Right ventricle myocardium inferior (tissue), 1 donor: ENCODE measurements around the gene CARMIL1. TPM values are rescaled to one million over a fixed set of nuclear protein-coding genes. Genes with fewer than 3 reads are reported as not detected.

Source experiments
- ATAC-seq: fragments of 200-7000 bp; cut with Tn5 transposase; one replicate; pipeline ENCODE4 v1.9.1; 2020; ENCODE audit warnings: mild to moderate bottlenecking, moderate library complexity
- DNase-seq: peaks from one replicate; pipeline ENCODE4 v3.0.0; 2021; ENCODE audit errors: missing footprints
- intact Hi-C: fragments of 100-400 bp; cut with DNase I; formaldehyde crosslinking; loops from one replicate; pipeline ENCODE4 v1.11.0; 2022
- total RNA-seq: library from RNA; stranded (reverse); fragmentation: NEBNext Ultra II Directional; extraction: Animal tissue kit (Norgen Biotek cat#: 25700); gene quantifications from one replicate; pipeline ENCODE4 v1.2.1, GENCODE V29; 2021
- donor health status: DM: no; HTN: yes; CAD: no; lungs with severe emphysema.

The CARMIL1 gene
- total RNA-seq, 1 donor from 2014 or later, result 5.4 TPM

DNA sequence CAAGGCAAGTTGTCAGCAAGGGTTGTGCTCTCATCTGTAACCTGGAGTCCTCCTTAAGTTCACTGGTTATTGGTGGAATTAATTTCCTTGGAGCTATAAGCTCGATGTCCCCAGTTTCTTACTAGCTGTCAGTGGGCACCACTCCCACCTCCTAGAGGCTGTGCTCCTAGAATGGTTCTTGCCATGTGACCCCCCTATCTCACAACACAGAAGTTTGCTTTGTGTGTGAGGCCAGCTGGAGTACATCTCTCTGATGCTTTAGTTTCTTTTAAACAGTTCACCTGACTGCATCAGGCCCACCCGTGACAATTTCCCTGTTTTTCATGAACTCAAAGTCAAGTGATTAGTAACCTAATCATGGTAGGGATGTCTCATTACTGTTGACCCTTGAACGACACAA, 193.7 kb downstream of the CARMIL1 start:
- intact Hi-C loops, result no loop called here
- DNase-seq, result no peak
- no peak for ATAC-seq

DNA sequence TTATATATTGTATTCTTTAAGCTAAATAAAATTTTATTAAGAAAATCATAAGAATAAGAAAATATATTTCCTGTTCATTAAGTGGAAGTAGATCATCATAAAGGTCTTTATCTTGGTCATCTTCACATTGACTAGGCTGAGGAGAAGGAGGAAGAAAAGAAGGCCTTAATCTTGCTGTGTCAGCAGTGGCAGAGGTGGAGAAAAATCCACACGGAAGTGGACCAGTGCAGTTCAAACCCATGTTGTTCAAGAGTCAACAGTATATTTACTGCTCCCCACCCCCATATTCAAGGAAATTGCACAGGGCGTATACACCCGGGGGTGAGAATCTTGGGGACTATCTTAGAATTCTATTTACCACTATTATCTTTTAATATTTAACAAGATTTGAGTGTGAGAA, 194.3 kb downstream of the CARMIL1 start:
- DNase-seq (no peak), ATAC-seq (no peak)
- intact Hi-C loops, result no loop called here

DNA sequence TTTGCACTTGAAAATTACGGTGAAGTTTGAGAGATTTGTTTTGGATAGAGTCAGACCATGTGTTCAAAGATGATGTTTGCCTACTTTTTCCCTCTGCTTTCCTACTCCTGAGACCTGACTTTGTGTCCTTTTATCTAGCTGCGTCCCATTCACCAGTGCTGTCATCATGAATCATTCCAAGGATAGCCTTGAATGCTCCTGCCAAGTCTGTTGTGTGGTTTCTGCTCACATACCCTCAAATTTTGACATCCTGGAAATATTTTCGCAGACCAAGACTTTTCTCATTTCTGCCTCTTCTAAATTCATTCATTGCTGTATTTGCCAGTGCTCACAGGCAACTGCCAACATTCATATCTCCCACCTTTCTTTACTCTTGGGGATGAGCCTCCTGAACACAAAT, 197.0 kb downstream of the CARMIL1 start:
- intact Hi-C loops, result no loop called here
- ATAC-seq (no peak), DNase-seq (no peak)

DNA sequence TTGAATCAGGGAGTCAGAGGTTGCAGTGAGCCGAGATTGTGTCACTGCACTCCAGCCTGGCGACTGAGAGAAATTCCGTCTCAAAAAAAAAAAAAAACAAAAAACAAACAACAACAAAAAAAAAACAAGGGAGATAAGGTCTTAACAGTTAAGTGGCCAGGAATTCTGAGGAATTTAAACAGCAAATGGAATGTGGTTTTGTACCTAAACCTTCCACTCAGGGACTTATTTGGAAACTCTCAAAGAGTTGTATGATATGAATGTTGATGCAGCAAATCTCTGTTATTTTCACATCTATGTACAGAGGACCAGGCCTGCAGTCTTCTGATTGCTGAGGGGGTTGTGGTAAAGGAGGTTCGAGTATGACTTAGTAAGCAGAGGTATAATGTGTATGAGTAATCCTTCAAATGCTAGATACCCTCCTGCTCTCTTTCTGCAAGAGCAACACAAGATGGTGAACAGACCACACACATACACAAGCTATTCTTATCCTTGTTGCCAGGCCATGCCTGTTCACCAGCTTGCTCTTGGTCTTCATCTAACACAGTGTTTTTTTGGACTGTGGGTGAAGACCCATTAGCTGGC, 197.9 kb downstream of the CARMIL1 start:
- no peak for ATAC-seq
- intact Hi-C loops, result no loop called here

DNA sequence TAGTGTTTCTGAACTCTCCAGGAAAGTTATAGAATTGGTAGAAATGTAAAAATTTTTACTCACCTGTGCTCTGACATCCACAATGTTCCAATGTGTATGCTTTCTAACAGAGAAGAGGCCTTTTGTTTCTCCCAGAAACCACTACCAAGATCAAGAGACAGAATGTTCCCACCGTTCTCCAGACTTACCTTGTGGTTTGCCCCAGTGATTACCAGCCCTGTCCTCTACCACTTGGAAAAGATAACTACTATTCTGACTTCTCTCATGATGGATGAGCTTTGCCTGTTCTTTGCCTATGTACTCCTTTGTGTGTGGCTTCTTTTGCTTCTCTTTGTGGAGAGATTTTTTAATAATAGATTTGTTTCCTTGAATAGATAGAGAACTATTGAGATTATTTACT, 199.8 kb downstream of the CARMIL1 start:
- intact Hi-C loops, result no loop called here
- DNase-seq, result no peak
- no peak for ATAC-seq

More for the DNA sequence above, 197.9 kb downstream of the CARMIL1 start:
- no peak for DNase-seq

DNA sequence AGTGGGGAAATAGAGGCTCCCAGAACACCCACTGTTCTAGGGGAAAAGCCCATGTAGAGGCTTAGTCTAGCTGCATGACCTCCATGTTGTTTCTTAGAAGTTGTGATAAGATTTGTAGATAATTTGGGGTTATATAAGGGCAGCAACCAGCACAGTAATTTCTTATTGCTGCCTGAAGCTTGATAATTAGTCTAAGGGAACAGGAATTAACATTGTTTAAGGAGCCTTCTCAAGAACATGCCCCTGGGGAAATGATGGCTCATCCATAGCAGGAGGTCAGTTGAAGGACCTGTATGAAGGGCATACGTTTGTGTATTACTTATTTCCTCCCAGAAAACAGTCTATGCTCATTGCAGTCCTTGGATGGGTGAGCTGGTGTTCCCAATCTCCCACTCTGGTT, 202.1 kb downstream of the CARMIL1 start:
- intact Hi-C loops, result no loop called here
- ATAC-seq (no peak), DNase-seq (no peak)

DNA sequence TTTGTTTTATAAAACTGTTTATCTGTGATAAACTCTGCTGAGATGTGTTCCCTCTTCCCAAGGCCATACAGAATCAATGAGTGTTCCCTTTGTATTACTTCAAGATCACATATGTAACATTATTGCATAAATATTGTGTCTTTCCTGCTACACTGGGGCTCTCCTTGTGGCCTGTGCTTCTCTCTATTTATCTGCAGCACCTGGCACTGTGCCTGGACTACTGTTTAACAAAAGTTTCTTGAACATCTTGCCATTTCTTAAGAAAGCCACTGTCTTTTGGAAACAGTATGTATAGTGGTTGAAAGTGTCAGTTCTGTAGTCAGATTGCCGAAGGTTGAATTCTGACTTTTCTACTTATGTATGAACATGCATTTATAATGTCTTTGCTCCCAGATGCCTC, 203.8 kb downstream of the CARMIL1 start:
- DNase-seq, result no peak
- ATAC-seq, result no peak
- intact Hi-C loops, result no loop called here

DNA sequence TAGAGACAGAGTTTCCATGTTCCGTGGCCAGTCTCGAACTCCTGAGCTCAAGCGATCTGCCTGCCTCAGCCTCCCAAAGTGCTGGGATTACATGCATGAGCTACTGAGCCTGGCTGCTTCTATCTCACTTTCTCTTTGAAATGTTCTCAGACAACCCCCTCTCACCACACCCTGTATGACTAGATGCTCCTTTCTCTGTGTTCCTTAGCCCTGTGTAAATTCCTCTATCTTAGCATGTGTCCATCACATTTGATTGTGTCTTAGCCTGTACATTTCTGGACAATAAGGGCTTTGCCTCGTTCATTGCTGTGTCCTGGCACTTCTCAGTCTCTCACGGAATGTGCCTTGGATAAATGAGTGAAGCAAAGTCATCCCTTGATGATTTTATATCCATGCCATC, 204.8 kb downstream of the CARMIL1 start:
- intact Hi-C loops, result no loop called here
- ATAC-seq (no peak), DNase-seq (no peak)

DNA sequence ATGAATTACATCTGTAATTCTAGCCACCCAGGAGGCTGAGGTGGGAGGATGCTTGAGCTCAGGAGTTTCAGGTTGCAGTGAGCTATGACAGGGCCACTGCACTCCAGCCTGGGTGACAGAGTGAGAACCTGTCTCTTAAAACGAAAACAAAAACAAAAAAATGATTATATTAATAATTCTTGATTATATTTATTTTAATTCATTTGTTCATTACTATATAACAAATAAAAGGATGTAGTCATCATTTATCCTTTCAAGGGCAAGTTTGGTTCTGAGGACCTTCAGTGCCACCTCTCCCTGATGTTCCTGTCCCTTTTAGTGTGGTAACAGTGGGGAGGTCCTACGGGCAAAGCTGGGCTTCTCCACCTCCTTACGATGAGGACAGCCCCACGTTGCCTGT, 205.7 kb downstream of the CARMIL1 start:
- intact Hi-C loops, result no loop called here
- no peak for DNase-seq
- no peak for ATAC-seq

DNA sequence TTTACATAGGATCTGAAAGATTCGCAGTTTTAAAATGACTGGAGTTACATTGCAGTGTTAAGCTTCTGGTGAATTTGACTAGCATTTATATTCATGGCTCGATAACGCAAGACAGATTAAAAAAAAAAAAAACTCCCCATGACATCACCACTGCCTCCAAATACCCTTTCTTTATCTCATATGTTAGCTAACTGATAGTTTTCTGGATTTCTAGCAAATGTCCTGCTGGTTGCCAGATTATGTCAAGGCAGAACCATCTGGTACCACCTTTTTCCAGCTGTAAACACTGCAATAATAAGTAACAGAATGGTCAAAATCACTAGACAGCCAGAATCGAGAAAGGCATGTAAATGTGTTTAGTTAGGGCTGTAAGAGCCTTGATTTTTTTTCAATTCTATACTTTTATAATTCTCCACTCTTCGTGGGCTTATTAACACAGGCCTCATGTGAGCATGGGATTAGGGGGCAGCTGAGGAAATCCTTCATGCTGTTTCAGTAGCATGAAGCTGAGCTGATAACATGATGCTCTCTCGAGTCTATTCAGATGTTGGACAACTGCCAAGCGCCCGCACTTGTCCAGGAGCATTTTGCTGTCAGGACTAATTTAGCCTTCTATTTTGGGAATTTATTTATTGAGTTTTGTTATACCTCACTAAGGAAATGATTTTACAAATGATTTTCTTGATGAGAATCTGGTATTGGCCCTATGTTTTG, 206.8 kb downstream of the CARMIL1 start:
- ATAC-seq (peak; percentile 56), DNase-seq (no peak)
- intact Hi-C loops, result loop anchor here (1.0 kb wide), 1 partner anchor 207 kb away; the partner anchor contains the start of gene CARMIL1

DNA sequence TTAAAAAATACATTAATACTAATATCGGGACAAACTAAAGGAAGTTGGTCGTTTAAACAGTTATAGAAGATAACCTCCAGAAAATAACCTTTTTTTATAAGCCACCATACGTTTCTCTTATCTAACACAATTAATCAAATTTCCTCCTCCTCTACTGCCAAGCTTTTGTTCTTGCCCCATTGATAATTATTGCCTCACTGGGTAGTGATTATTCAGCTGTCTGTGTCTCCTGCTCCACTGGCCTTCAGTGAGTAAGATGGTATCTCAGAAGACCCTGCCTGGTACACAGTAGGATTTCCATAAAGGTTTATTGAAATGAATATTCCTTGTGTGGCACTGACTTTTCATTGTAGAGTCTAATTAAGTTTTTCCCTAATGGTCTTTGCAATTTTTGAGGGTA, 207.4 kb downstream of the CARMIL1 start:
- intact Hi-C loops, result loop anchor here (1.0 kb wide), 1 partner anchor 207 kb away; the partner anchor contains the start of gene CARMIL1
- ATAC-seq, result no peak

DNA sequence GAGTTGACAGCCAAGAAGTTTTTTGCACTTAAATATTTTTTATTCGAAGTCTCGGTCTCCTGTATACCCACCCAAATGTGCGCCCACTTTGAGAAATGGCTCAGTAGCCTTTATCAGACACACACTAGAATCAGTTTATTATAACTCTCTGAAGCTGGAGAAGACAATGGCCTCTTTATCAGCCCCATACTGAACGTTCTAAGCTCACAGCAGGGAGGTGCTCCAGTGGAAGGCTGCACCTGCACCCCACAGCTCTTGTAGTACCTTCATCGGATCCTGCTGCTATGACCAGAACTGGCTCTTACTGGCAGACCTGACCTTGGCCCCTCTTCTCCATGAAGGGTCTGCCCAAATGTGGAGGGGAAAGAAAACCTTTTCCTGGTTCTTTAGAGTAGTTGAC, 207.8 kb downstream of the CARMIL1 start:
- DNase-seq (no peak), ATAC-seq (no peak)
- intact Hi-C loops, result no loop called here

More for the DNA sequence above, 207.4 kb downstream of the CARMIL1 start:
- no peak for DNase-seq

DNA sequence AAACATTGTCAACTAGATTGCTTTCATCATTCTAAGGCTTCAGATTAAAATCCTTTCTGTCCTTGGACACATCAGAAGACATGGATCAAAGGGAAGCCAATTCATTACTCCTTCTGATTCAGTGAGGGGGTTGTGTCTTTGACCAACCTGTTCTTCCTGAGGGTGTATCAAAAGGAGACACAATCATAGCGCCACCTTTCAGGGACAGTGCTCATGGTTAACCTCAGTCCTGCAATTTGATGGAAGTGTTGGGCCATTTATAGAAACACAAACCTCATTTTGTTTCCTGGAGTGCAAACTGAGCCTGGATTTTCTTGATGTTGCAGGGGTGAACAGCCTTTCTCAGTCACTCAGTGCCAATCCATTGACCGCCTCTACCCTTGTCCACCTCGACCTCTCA, 209.0 kb downstream of the CARMIL1 start:
- intact Hi-C loops, result no loop called here
- no peak for DNase-seq
- ATAC-seq, result no peak

DNA sequence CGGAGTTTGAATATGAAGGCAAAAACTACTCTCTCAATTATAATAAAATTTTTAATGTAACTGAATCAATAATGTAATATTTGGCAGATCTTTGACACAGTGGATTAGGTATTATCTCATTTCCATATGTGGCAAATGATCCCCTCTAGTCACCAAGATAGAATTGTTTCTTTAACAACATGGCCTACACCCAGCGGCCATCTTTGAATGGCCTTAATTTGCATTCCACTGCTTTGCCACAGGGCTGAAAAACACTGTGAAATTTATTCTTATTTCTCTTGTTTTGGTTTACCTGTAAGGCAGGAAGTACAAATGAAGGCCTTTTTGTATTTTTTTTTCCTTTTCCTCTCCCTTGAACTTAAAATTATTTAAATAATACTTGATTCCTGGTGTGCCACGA, 210.2 kb downstream of the CARMIL1 start:
- intact Hi-C loops, result no loop called here

DNA sequence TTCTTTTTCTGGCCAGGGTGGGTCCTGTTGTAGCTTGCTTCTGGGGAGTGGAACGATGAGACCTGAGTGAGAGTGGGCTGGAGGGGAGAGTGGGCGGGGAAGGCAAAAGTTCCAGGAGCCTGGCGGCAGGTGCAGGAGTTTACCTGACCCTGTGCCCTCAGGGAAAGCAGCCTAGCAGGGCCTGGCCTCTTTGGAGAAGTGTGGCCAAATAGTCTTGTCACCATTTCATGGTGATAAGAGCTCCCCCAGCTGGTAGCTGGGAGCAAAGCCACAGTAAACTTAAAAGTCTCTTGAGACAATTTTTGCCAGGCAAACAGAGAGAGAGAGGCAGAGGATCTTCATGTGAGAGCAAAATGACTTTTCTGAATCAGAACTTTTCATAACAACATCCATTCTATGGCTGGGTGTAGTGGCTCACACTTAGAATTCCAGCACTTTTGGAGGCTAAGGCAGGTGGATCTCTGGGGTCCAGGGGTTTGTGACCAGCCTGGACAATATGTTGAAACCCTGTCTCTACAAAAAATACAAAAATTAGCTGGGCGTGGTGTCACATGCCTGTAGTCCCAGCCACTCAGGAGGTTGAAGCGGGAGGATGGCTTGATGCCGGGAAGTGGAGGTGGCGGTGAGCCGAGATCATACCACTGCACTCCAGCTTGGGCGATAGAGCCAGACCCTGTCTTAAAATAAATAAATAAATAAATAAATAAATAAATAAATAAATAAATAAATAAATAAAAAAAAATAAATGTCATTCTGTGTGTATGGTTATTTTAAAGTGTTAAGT, 211.0 kb downstream of the CARMIL1 start:
- peak; percentile 85 for ATAC-seq
- intact Hi-C loops, result loop anchor here (1.0 kb wide), 1 partner anchor 211 kb away; the partner anchor contains the start of gene CARMIL1
- peak; percentile 55 for DNase-seq

More for the DNA sequence above, 210.2 kb downstream of the CARMIL1 start:
- ATAC-seq, result no peak
- no peak for DNase-seq

DNA sequence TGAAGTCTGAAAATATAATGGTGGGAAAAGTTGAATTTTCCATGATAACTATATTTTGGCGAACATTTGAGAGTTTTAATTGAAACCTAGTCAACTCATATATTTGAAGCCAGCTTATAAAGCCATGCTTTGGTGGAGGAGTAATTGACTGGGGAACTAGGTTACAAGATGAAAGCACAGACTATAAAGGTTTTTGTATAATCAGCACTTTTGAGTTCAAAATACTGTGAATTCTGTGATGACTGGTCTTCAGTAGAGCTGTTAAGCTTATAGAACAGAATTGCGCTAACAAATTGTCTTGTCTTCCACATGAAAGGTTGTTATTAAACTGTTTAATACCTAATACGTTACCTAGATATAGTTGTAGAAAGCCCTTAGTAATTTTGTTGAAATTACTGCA, 213.8 kb downstream of the CARMIL1 start:
- DNase-seq (no peak), ATAC-seq (no peak)
- intact Hi-C loops, result no loop called here

DNA sequence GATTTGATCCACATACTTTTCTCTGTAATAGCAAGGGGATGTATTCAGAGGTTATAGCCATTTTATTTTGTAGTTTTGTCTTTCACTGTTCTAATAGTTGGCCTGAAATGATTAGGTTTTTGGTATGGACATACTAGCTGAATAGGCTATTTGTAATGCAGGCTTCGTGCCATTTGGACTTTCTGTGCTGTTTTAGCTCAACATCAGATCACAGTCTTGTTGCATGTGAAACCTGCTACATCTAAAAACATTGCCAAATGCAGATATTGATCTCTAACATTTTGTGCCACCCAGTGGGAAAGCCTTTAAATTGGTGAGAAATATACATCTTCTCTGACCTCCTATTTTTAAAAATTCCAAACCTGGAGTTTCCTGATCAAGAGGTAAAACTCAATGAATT, 215.3 kb downstream of the CARMIL1 start:
- no peak for ATAC-seq
- intact Hi-C loops, result no loop called here
- no peak for DNase-seq

DNA sequence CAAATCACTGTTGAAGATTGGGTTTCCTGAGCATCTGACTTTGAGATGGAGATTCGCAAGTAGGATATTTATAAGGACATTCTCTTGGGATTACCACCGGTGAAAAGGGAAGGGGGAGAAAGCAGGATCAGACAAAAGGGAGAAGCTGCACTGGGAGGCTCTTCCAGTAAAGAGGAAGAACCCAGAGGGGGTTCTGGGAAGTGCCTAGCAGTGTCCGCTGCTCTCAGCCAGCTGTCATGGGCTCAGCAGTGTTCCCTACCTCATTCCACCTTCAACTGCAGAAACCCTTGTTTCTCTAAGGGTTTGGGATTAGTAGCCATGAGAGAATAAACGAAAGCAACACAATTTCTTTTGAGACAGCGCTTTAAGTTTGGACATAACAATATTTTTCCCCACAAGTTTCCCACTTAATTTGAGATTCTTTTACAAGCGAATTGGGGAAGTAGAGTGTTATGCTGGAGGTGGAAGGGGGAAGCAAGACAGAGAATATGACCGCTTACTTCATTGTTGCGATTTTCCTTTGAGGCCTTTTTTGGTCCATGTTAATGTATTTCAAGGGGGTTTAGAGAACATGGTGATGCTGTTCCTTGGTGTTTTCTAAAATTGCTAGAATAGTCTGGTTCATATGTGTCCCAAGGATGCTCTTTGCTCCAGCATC, 218.3 kb downstream of the CARMIL1 start:
- ATAC-seq, result peak; percentile 57
- intact Hi-C loops, result no loop called here
- no peak for DNase-seq

DNA sequence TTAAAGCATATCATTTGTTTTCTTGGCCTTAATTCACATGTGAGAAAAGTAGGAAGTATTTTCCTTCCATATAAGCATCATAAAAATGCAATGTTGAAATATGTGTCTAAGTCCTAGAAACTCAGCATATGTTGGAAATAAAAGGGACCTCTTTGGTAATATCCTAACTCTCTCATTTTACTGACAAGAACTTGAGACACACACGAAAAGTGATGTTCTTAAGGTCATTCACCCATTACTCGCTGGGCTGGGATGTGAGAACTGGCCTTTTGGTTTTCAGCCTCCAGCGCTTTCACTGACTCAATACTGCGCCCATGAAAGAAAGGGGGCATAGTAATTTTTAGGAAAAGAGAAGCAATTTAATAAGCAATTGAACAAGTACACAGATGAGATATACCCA, 219.3 kb downstream of the CARMIL1 start:
- ATAC-seq (no peak), DNase-seq (no peak)
- intact Hi-C loops, result no loop called here
